GM12875 (cell line): ENCODE data around the gene GALNT15.

Source experiments
- H3K4me3 ChIP-seq: one replicate; pipeline ENCODE4 v1.5.1; 2011; ENCODE audit warnings: low read depth, low read length, control low read depth
- CTCF ChIP-seq: IDR thresholded peaks from 2 replicates; pipeline ENCODE4 v1.5.1; 2011; ENCODE audit warnings: low read depth, mild to moderate bottlenecking, control low read depth, inconsistent platforms, low read length, moderate library complexity, borderline replicate concordance; ENCODE audit not compliant: insufficient read depth

The GALNT15 gene

GRCh38 chr3:16216373-16216935 is 42.0 kb downstream of the GALNT15 start:
- no peak overlapping the region for H3K4me3 ChIP-seq
- TF ChIP-seq CTCF: no peak

- no peak overlapping the region for H3K4me3 ChIP-seq
- TF ChIP-seq CTCF: no peak
Measured at GRCh38 chr3:16219777-16220176, 45.3 kb downstream of the GALNT15 start.

DNA sequence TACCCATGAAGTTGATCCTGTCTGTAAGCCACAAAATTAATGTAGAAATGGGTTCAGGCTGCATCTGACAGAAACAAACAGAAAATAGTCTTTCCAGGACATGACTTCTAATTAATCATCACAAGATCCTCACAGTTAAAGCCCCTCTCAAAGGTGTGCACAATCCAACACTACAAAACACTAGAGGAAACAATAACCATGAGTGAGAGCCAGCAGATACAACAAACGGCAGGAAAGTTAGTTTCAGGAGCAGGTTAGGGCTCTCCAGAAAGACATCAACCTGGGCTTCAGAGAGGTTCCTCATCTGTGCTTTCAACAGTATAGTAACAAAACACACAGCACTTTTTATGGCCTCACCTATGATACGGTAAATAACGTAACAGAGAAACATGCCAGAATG is 47.5 kb downstream of the GALNT15 start:
- TF ChIP-seq CTCF: no peak
- no peak overlapping the region for H3K4me3 ChIP-seq

DNA sequence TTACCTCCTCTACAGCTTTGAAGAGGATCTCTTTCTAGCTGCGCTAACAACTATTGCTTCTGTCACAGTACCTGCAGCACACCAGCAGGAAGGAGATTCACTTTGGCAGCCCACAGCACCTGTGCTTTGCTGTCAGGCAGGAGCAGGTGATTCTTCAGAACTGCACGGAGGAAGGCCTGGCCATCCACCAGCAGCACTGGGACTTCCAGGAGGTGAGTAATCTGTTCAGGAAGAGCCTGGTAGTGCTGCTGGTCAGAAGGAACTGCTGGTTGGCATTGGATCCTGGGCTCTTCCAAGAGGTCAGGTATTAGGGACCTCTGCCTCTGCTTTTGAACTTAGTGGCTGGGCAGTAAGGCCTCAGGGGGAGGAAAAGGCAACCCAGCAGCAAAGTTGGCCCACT is 48.1 kb downstream of the GALNT15 start:
- H3K4me3 ChIP-seq: no peak overlapping the region
- TF ChIP-seq CTCF: no peak

- no peak for TF ChIP-seq CTCF
- H3K4me3 ChIP-seq: no peak overlapping the region
Measured at GRCh38 chr3:16224325-16224724, 49.8 kb downstream of the GALNT15 start.

DNA sequence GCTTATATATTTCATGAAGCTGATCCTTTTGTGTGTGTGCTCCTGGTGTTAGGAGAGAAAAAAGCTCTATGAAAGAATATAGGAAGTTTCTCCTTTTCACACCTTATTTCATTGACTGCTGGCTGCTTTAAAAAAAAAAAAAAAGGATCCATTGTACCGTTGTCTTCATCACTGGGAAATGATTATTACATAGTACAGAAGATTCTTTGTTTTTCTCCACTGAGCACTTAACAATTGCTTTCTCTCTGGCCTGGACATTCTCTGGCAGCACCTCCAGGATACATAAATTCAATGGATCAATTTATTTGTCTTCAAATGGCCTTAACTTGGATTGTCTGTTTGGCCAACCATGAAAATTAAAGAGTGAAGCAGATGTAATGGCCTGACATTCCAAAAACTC is 53.1 kb downstream of the GALNT15 start:
- no peak for TF ChIP-seq CTCF
- no peak overlapping the region for H3K4me3 ChIP-seq

DNA sequence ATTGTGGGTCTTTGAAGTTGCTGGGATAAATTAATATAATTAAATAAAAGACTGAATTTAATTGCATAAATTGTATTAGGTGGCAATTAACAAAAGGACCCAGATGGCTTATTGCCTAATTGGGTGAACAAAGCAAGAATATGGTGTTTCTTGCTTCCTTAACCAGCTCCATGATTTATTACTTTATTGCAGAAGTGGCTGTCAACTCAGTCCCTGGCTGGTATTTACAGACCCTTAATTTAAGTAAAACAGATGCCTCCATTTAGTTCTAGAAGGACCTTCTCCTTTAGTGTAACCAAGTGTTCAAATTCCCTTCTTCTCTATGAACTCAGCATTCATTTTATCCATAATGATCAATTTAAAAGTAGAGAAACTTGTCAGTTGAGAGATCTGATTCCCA is 55.2 kb downstream of the GALNT15 start:
- H3K4me3 ChIP-seq: no peak overlapping the region
- TF ChIP-seq CTCF: no peak
